Measurements from ENCODE around the gene SHD.

GRCh38 chr19:4266253-4267000 is 12.6 kb upstream of the SHD start:
- TF ChIP-seq POLR2A (IDR thresholded peaks at IDR 0.05) (no peak), CTCF (IDR thresholded peaks at IDR 0.05) (no peak), EP300 (IDR thresholded peaks at IDR 0.05) (no peak), POLR2AphosphoS5 (IDR thresholded peaks at IDR 0.05) (no peak)
